GM23338 (cell line): ENCODE measurements around the gene GLOD5.

Experiments used
- CREB1 ChIP-seq: fragments of 250-450 bp; sonication (Bioruptor Pico); IDR thresholded peaks from 2 replicates; pipeline ENCODE4 v1.5.0; 2020; ENCODE audit warnings: low read depth, mild to moderate bottlenecking, moderate library complexity
- EZH2 ChIP-seq: fragments of 200-600 bp; sonication (generic); IDR thresholded peaks from one replicate; pipeline ENCODE4 v1.8.0; 2017; ENCODE audit warnings: antibody characterized with exemption, mild to moderate bottlenecking, low read depth; ENCODE audit not compliant: unreplicated experiment
- EZH2phosphoT487 ChIP-seq: fragments of 200-600 bp; sonication (generic); IDR thresholded peaks from one replicate; pipeline ENCODE4 v1.8.1; 2018; ENCODE audit warnings: antibody characterized with exemption; ENCODE audit not compliant: unreplicated experiment
- JUNB ChIP-seq: IDR thresholded peaks from one replicate; pipeline ENCODE4 v1.6.1; 2016; ENCODE audit warnings: antibody characterized with exemption; ENCODE audit not compliant: unreplicated experiment
- NANOG ChIP-seq: IDR thresholded peaks from 2 replicates; pipeline ENCODE4 v1.6.1; 2016; ENCODE audit warnings: antibody characterized with exemption, borderline replicate concordance
- POLR2AphosphoS5 ChIP-seq: IDR thresholded peaks from 2 replicates; pipeline ENCODE4 v1.6.1; 2016; ENCODE audit warnings: antibody characterized with exemption, low read depth
- TF ChIP-seq, protein P1 (sequence below), 2 experiments: fragments of 200-600 bp in 1 of 2; sonication (generic) in 1 of 2; conservative IDR thresholded peaks; 2 replicates each; pipeline versions ENCODE4 v1.5.1 to v1.6.1; 2016 to 2017; ENCODE audit warnings: antibody characterized with exemption in 2 of 2, low read depth in 2 of 2, mild to moderate bottlenecking in 2 of 2, moderate library complexity in 1 of 2
- TF ChIP-seq, protein P2 (sequence below): IDR thresholded peaks from one replicate; pipeline ENCODE4 v1.6.1; 2018; ENCODE audit warnings: antibody characterized with exemption; ENCODE audit not compliant: unreplicated experiment

DNA sequence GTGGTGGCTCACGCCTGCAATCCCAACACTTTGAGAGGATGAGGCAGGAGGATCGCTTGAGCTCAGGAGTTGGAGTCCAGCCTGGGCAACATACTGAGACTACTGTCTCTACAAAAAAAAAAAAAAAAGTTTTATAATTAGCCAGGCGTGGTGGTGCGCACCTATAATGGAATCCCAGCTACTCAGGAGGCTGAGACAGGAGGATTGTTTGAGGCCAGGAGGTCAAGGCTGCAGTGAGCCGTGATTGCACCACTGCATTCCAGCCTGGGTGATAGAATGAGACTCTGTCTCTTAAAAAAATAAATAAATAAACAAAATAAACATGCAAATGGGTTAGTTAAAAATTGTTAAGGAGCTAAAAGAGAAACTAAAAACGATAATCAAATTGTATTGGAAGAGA is 7.7 kb downstream of the GLOD5 start:
- TF ChIP-seq, protein P1, sequence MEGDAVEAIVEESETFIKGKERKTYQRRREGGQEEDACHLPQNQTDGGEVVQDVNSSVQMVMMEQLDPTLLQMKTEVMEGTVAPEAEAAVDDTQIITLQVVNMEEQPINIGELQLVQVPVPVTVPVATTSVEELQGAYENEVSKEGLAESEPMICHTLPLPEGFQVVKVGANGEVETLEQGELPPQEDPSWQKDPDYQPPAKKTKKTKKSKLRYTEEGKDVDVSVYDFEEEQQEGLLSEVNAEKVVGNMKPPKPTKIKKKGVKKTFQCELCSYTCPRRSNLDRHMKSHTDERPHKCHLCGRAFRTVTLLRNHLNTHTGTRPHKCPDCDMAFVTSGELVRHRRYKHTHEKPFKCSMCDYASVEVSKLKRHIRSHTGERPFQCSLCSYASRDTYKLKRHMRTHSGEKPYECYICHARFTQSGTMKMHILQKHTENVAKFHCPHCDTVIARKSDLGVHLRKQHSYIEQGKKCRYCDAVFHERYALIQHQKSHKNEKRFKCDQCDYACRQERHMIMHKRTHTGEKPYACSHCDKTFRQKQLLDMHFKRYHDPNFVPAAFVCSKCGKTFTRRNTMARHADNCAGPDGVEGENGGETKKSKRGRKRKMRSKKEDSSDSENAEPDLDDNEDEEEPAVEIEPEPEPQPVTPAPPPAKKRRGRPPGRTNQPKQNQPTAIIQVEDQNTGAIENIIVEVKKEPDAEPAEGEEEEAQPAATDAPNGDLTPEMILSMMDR (conservative IDR thresholded peaks at IDR 0.05; ENCODE audit: low read depth in 2 of 2): no peak
- no peak for TF ChIP-seq POLR2AphosphoS5
- TF ChIP-seq, protein P2, sequence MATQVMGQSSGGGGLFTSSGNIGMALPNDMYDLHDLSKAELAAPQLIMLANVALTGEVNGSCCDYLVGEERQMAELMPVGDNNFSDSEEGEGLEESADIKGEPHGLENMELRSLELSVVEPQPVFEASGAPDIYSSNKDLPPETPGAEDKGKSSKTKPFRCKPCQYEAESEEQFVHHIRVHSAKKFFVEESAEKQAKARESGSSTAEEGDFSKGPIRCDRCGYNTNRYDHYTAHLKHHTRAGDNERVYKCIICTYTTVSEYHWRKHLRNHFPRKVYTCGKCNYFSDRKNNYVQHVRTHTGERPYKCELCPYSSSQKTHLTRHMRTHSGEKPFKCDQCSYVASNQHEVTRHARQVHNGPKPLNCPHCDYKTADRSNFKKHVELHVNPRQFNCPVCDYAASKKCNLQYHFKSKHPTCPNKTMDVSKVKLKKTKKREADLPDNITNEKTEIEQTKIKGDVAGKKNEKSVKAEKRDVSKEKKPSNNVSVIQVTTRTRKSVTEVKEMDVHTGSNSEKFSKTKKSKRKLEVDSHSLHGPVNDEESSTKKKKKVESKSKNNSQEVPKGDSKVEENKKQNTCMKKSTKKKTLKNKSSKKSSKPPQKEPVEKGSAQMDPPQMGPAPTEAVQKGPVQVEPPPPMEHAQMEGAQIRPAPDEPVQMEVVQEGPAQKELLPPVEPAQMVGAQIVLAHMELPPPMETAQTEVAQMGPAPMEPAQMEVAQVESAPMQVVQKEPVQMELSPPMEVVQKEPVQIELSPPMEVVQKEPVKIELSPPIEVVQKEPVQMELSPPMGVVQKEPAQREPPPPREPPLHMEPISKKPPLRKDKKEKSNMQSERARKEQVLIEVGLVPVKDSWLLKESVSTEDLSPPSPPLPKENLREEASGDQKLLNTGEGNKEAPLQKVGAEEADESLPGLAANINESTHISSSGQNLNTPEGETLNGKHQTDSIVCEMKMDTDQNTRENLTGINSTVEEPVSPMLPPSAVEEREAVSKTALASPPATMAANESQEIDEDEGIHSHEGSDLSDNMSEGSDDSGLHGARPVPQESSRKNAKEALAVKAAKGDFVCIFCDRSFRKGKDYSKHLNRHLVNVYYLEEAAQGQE: no peak
- no peak for TF ChIP-seq EZH2
- no peak for TF ChIP-seq JUNB
- TF ChIP-seq NANOG: no peak
- no peak for TF ChIP-seq EZH2phosphoT487
- TF ChIP-seq CREB1: no peak
